HEK293 (cell line): ENCODE measurements around the gene ISG15.
A peak's percentile ranks its signal among the peaks of the same experiment; 100 is the strongest.

Source experiments
- CTCF ChIA-PET: fragments of 350-600 bp; formaldehyde crosslinking; extraction: SDS; loops from one replicate; lab custom pipeline; 2021; ENCODE audit warnings: antibody characterized with exemption; lab: Yijun Ruan, JAX
- POLR2A ChIA-PET: fragments of 300-600 bp; formaldehyde crosslinking; extraction: SDS; loops from one replicate; lab custom pipeline; 2020; ENCODE audit warnings: antibody characterized with exemption, inconsistent platforms; lab: Yijun Ruan, JAX
- H3K27ac ChIP-seq: fragments of 200-500 bp; sonication (Bioruptor generic); 2 replicates; pipeline ENCODE4 v1.5.1; 2014; ENCODE audit warnings: low read depth, low read length, control low read depth, inconsistent platforms; ENCODE audit errors: extremely low read depth
- H3K36me3 ChIP-seq, 2 experiments: fragments of 200-500 bp in 1 of 2; sonication (Bioruptor generic) in 1 of 2; 1 replicate in 1 of 2; 2 replicates in 1 of 2; pipeline ENCODE4 v1.5.1; 2014 to 2017; ENCODE audit warnings: inconsistent platforms in 2 of 2, low read length in 2 of 2; ENCODE audit not compliant: control insufficient read depth in 2 of 2, insufficient read depth in 1 of 2
- H3K4me1 ChIP-seq: fragments of 200-500 bp; sonication (Bioruptor generic); 2 replicates; pipeline ENCODE4 v1.5.1; 2014; ENCODE audit warnings: mild to moderate bottlenecking, low read length, inconsistent platforms; ENCODE audit not compliant: control insufficient read depth, insufficient read depth
- H3K4me3 ChIP-seq: 2 replicates; pipeline ENCODE4 v1.5.1; 2011; ENCODE audit warnings: low read depth, mild to moderate bottlenecking, control low read depth, low read length, moderate library complexity
- H3K9me3 ChIP-seq: fragments of 200-500 bp; sonication (Bioruptor generic); 2 replicates; pipeline ENCODE4 v1.5.1; 2014; ENCODE audit warnings: low read depth, low read length, inconsistent platforms; ENCODE audit not compliant: control insufficient read depth, insufficient read depth
- BCL11A ChIP-seq: fragments of 450-650 bp; formaldehyde crosslinking; IDR thresholded peaks from 2 replicates; pipeline ENCODE4 v1.5.1; 2016; ENCODE audit warnings: low read depth, missing biosample characterization, missing genetic modification characterization
- EGR2 ChIP-seq: fragments of 450-650 bp; formaldehyde crosslinking; IDR thresholded peaks from 2 replicates; pipeline ENCODE4 v1.5.1; 2016; ENCODE audit warnings: low read depth, missing biosample characterization, missing genetic modification characterization
- GFI1B ChIP-seq: fragments of 450-650 bp; formaldehyde crosslinking; IDR thresholded peaks from 2 replicates; pipeline ENCODE4 v1.5.1; 2016; ENCODE audit warnings: missing biosample characterization, missing genetic modification characterization
- HIC1 ChIP-seq: fragments of 450-650 bp; formaldehyde crosslinking; IDR thresholded peaks from 2 replicates; pipeline ENCODE4 v1.5.1; 2016; ENCODE audit warnings: missing biosample characterization, missing genetic modification characterization
- HOXA7 ChIP-seq: sonication (generic); formaldehyde crosslinking; IDR thresholded peaks from 2 replicates; pipeline ENCODE4 v1.8.1; 2022; ENCODE audit warnings: missing genetic modification reagents, borderline replicate concordance
- IKZF3 ChIP-seq: fragments of 450-650 bp; IDR thresholded peaks from 2 replicates; pipeline ENCODE4 v1.5.0; 2018; ENCODE audit warnings: missing biosample characterization, mild to moderate bottlenecking, missing genetic modification characterization, moderate library complexity
- MEIS1 ChIP-seq: sonication (generic); formaldehyde crosslinking; IDR thresholded peaks from 2 replicates; pipeline ENCODE4 v1.8.1; 2022; ENCODE audit warnings: missing genetic modification reagents, mild to moderate bottlenecking, borderline replicate concordance
- OSR2 ChIP-seq: fragments of 450-650 bp; formaldehyde crosslinking; IDR thresholded peaks from 2 replicates; pipeline ENCODE4 v1.5.1; 2016; ENCODE audit warnings: missing biosample characterization, missing genetic modification characterization
- PRDM4 ChIP-seq: fragments of 450-650 bp; formaldehyde crosslinking; IDR thresholded peaks from 2 replicates; pipeline ENCODE4 v1.5.1; 2017; ENCODE audit warnings: missing biosample characterization, missing genetic modification characterization
- TSHZ1 ChIP-seq: fragments of 450-650 bp; formaldehyde crosslinking; IDR thresholded peaks from 2 replicates; pipeline ENCODE4 v1.5.1; 2016; ENCODE audit warnings: missing biosample characterization, missing genetic modification characterization, borderline replicate concordance
- YY2 ChIP-seq: fragments of 450-650 bp; formaldehyde crosslinking; IDR thresholded peaks from 2 replicates; pipeline ENCODE4 v1.5.1; 2016; ENCODE audit warnings: missing biosample characterization, missing genetic modification characterization
- ZBTB17 ChIP-seq: fragments of 450-650 bp; formaldehyde crosslinking; IDR thresholded peaks from 2 replicates; pipeline ENCODE4 v1.5.1; 2016; ENCODE audit warnings: missing biosample characterization, missing genetic modification characterization
- ZBTB20 ChIP-seq: fragments of 450-650 bp; formaldehyde crosslinking; IDR thresholded peaks from 2 replicates; pipeline ENCODE4 v1.5.1; 2016; ENCODE audit warnings: missing biosample characterization, missing genetic modification characterization
- ZFP37 ChIP-seq: fragments of 450-650 bp; formaldehyde crosslinking; IDR thresholded peaks from 2 replicates; pipeline ENCODE4 v1.5.1; 2016; ENCODE audit warnings: missing biosample characterization, missing genetic modification characterization
- ZNF169 ChIP-seq: fragments of 450-650 bp; formaldehyde crosslinking; IDR thresholded peaks from 2 replicates; pipeline ENCODE4 v1.5.1; 2016; ENCODE audit warnings: missing biosample characterization, missing genetic modification characterization
- ZNF280C ChIP-seq: fragments of 450-650 bp; formaldehyde crosslinking; IDR thresholded peaks from 2 replicates; pipeline ENCODE4 v1.5.1; 2016; ENCODE audit warnings: missing biosample characterization, missing genetic modification characterization
- ZNF341 ChIP-seq: fragments of 450-650 bp; formaldehyde crosslinking; IDR thresholded peaks from 2 replicates; pipeline ENCODE4; 2016; ENCODE audit warnings: low read depth, missing biosample characterization, missing genetic modification characterization
- ZNF404 ChIP-seq: fragments of 450-650 bp; formaldehyde crosslinking; IDR thresholded peaks from 2 replicates; pipeline ENCODE4 v1.5.1; 2017; ENCODE audit warnings: missing biosample characterization, missing genetic modification characterization
- ZNF521 ChIP-seq: fragments of 450-650 bp; formaldehyde crosslinking; IDR thresholded peaks from 2 replicates; pipeline ENCODE4 v1.5.1; 2017; ENCODE audit warnings: missing biosample characterization, mild to moderate bottlenecking, missing genetic modification characterization
- ZNF580 ChIP-seq: fragments of 450-650 bp; formaldehyde crosslinking; IDR thresholded peaks from 2 replicates; pipeline ENCODE4 v1.5.1; 2016; ENCODE audit warnings: missing biosample characterization, missing genetic modification characterization
- ZNF600 ChIP-seq: fragments of 450-650 bp; formaldehyde crosslinking; IDR thresholded peaks from 2 replicates; pipeline ENCODE4 v1.5.1; 2016; ENCODE audit warnings: missing biosample characterization, missing genetic modification characterization
- ZNF843 ChIP-seq: fragments of 450-650 bp; formaldehyde crosslinking; IDR thresholded peaks from 2 replicates; pipeline ENCODE4 v1.5.1; 2016; ENCODE audit warnings: missing biosample characterization, missing genetic modification characterization

Gene ISG15

GRCh38 chr1:1004420-1004779, 8.9 kb upstream of the ISG15 start:
- no peaks in the 10 kb centered on the region for H3K9me3 ChIP-seq
- H3K36me3 ChIP-seq, result peaks cover 3 to 19% of the 10 kb centered on the region in 2 experiments; a peak in 2 of 3 replicates
- no peak overlapping the region for H3K27ac ChIP-seq
- no peak overlapping the region for H3K4me3 ChIP-seq
- ChIA-PET CTCF (interaction anchor here (0.6 kb wide), 1 partner anchor 267 kb away, joined by 3 read pairs; no protein-coding TSS in a partner anchor), POLR2A (no interaction called here)
- H3K4me1 ChIP-seq, result no peaks in the 10 kb centered on the region
- peak; percentile 48; the same call in 1 of the 2 replicates for TF ChIP-seq IKZF3 (tag by site-specific recombination)
- TF ChIP-seq ZNF600 (tag by site-specific recombination), result peak; percentile 56
- 0 out of 2 replicates have a peak, but pooled peaks have one; percentile 23 for TF ChIP-seq ZFP37 (tag by site-specific recombination)
- TF ChIP-seq HIC1, result peak; percentile 55; the same call in 1 of the 2 replicates
- no peak for TF ChIP-seq BCL11A (tag by site-specific recombination)
- TF ChIP-seq ZNF521 (tag by site-specific recombination), result no peak
- TF ChIP-seq ZBTB20, result peak; percentile 17; the same call in 1 of the 2 replicates
- peak; percentile 67 for TF ChIP-seq ZBTB17 (tag by site-specific recombination)

- CTCF ChIA-PET, result interaction anchor here (0.6 to 1.2 kb wide), 2 partner anchors 59 to 266 kb away, joined by 3 to 4 read pairs; no protein-coding TSS in a partner anchor
- no peak for TF ChIP-seq ZNF169 (tag by site-specific recombination)
- no peak for TF ChIP-seq IKZF3 (tag by site-specific recombination)
- TF ChIP-seq ZNF341, result peak; percentile 90
- TF ChIP-seq EGR2, result 0 out of 2 replicates have a peak, but pooled peaks have one; percentile 15
- peak; percentile 9; the same call in 1 of the 2 replicates for TF ChIP-seq ZNF843 (tag by site-specific recombination)
- no peak for TF ChIP-seq YY2 (tag by site-specific recombination)
- TF ChIP-seq MEIS1, result no peak
- TF ChIP-seq HOXA7 (CRISPR knock-in tag), result no peak
- no peak for TF ChIP-seq ZNF404 (tag by site-specific recombination)
- no peak for TF ChIP-seq OSR2 (tag by site-specific recombination)
- no peak for TF ChIP-seq PRDM4
- TF ChIP-seq GFI1B (tag by site-specific recombination), result no peak
- no peak for TF ChIP-seq ZNF280C
- TF ChIP-seq TSHZ1 (tag by site-specific recombination), result no peak
- no peak for TF ChIP-seq ZNF580 (tag by site-specific recombination)
Observed at GRCh38 chr1:1004780-1005697, 8.3 kb upstream of the ISG15 start.

More at GRCh38 chr1:1004780-1005697, 8.3 kb upstream of the ISG15 start:
- Histone ChIP-seq H3K4me1 (no peaks in the 10 kb centered on the region), H3K4me3 (no peak overlapping the region), H3K27ac (no peak overlapping the region), H3K36me3 (peaks cover 3 to 19% of the 10 kb centered on the region in 2 experiments; a peak in 2 of 3 replicates), H3K9me3 (no peaks in the 10 kb centered on the region)
- POLR2A ChIA-PET, result no interaction called here
